HL-60 (cell line): ENCODE data around the gene CDHR4.

Experiments used
- DNase-seq, 2 experiments: peaks; one replicate each; pipeline ENCODE4 v3.0.0-alpha.2; 2010 to 2020; ENCODE audit warnings: low read depth in 1 of 2, low spot score in 1 of 2
- H3K27ac ChIP-seq: fragments of 250-450 bp; sonication (Bioruptor Pico); replicated peaks from 2 replicates; pipeline ENCODE4 v1.5.1; 2020; ENCODE audit warnings: mild to moderate bottlenecking, moderate library complexity
- H3K27me3 ChIP-seq: fragments of 250-450 bp; sonication (Bioruptor Pico); 2 replicates; pipeline ENCODE4 v1.5.1; 2021; ENCODE audit warnings: mild to moderate bottlenecking, moderate library complexity; ENCODE audit not compliant: insufficient read depth, poor library complexity, severe bottlenecking
- H3K4me3 ChIP-seq: replicated peaks from 2 replicates; pipeline ENCODE4 v1.5.1; 2011; ENCODE audit warnings: mild to moderate bottlenecking, control low read depth, low read length; ENCODE audit not compliant: insufficient read depth
- CTCF ChIP-seq: IDR thresholded peaks from one replicate; pipeline ENCODE4 v1.5.1; 2011; ENCODE audit warnings: low read length, control low read depth, inconsistent platforms; ENCODE audit not compliant: insufficient read depth
- GABPA ChIP-seq: IDR thresholded peaks from 2 replicates; pipeline ENCODE4 v1.6.1; 2012; ENCODE audit warnings: low read depth
- POLR2AphosphoS5 ChIP-seq: IDR thresholded peaks from 2 replicates; pipeline ENCODE4 v1.6.1; 2012; ENCODE audit warnings: low read depth
- SPI1 ChIP-seq: IDR thresholded peaks from 2 replicates; pipeline ENCODE4 v1.6.1; 2012; ENCODE audit warnings: low read depth, mild to moderate bottlenecking, borderline replicate concordance
- TF ChIP-seq, protein P1 (sequence below): IDR thresholded peaks from 2 replicates; pipeline ENCODE4 v1.6.1; 2012; ENCODE audit warnings: low read depth; ENCODE audit not compliant: insufficient replicate concordance

Gene CDHR4

DNA sequence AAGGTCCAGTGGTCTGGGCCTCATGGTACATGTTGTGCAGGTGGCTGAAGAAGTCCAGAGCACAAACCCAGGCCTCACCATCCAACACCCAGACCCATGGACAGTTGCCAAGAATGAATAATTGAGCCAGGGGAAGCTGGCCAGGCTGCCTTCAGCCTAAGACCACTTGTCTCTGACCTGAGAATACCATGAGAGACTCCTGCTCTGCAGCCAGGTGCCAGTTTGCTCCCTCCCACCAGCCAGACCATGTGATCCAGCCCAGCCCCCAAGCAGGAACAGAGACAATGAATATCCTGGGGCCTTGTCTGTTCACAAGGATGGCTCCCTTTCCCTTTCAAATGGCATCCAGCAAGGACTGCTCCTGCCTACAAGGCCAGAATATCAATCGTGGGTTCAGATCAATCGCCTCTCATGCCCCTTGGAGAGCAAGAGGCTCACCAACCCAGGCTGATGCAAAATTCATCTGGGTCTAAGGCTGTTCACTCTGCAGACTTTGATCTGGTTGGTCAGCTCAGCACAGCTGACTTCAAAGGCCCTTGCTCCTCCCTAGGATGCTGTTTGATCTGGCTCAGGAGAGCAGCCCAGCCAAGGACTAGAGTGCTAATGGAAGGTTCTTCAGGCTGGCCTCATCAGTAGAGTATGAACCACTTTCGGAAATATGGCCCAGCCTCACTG is 43.3 kb upstream of the CDHR4 start:
- no peak for DNase-seq
- no peak overlapping the region for H3K4me3 ChIP-seq
- no peaks in the 10 kb centered on the region for H3K27me3 ChIP-seq
- TF ChIP-seq CTCF (no peak), SPI1 (no peak), GABPA (no peak), POLR2AphosphoS5 (no peak)
- TF ChIP-seq, protein P1, sequence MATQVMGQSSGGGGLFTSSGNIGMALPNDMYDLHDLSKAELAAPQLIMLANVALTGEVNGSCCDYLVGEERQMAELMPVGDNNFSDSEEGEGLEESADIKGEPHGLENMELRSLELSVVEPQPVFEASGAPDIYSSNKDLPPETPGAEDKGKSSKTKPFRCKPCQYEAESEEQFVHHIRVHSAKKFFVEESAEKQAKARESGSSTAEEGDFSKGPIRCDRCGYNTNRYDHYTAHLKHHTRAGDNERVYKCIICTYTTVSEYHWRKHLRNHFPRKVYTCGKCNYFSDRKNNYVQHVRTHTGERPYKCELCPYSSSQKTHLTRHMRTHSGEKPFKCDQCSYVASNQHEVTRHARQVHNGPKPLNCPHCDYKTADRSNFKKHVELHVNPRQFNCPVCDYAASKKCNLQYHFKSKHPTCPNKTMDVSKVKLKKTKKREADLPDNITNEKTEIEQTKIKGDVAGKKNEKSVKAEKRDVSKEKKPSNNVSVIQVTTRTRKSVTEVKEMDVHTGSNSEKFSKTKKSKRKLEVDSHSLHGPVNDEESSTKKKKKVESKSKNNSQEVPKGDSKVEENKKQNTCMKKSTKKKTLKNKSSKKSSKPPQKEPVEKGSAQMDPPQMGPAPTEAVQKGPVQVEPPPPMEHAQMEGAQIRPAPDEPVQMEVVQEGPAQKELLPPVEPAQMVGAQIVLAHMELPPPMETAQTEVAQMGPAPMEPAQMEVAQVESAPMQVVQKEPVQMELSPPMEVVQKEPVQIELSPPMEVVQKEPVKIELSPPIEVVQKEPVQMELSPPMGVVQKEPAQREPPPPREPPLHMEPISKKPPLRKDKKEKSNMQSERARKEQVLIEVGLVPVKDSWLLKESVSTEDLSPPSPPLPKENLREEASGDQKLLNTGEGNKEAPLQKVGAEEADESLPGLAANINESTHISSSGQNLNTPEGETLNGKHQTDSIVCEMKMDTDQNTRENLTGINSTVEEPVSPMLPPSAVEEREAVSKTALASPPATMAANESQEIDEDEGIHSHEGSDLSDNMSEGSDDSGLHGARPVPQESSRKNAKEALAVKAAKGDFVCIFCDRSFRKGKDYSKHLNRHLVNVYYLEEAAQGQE: no peak
- H3K27ac ChIP-seq: no peak overlapping the region

DNA sequence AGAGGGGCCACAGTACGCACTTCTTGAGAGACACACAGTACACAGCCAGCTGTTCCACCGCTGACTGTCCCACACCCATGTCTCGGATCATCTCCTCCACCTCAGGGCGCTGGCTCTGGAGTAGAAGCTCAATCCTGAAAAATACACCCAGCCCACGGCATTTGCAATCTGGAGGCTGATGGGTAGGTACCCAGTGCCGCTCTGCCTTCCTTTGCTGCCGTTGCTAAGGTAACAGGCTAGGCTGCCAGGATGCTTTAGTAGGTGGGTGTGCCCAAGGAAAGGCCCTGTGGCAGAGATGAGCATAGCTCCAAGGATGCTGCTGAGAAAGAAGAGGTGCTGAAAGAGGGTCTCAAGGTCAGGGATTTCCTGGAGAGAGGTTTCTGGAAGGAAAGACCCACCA is 42.1 kb upstream of the CDHR4 start:
- TF ChIP-seq, protein P1: no peak
- TF ChIP-seq SPI1 (no peak), GABPA (no peak), POLR2AphosphoS5 (no peak), CTCF (no peak)
- DNase-seq: no peak
- Histone ChIP-seq H3K27me3 (no peaks in the 10 kb centered on the region), H3K27ac (no peak overlapping the region), H3K4me3 (no peak overlapping the region)

GRCh38 chr3:49841126-49841696 is 41.5 kb upstream of the CDHR4 start:
- TF ChIP-seq SPI1: no peak
- no peak for TF ChIP-seq POLR2AphosphoS5
- TF ChIP-seq CTCF: peak; percentile 51
- no peak overlapping the region for H3K4me3 ChIP-seq
- peak in 1 of 2 experiments; percentile 45 for DNase-seq
- H3K27ac ChIP-seq: no peak overlapping the region
- no peaks in the 10 kb centered on the region for H3K27me3 ChIP-seq
